ENCODE data around the gene STK25. TPM values are rescaled to one million over a fixed set of nuclear protein-coding genes. Genes with fewer than 3 reads are reported as not detected.

The STK25 gene
- polyA plus RNA-seq, 3 donors = 62.7 to 215 (median 69.5) TPM

GRCh38 chr2:241473399-241473798, 35.0 kb downstream of the STK25 start:
- H3K9me3 Mint-ChIP-seq = peaks cover 0 to 20% (median 8%) of the 10 kb centered on the region in 7 donors
- Histone ChIP-seq H3K4me3 (replicated peaks in 1 of 3; ENCODE audit: low read depth in 2 of 3, low read length in 3 of 3) (no peak overlapping the region), H3K27me3 (ENCODE audit: control insufficient read depth in 2 of 2, insufficient read depth in 2 of 2, low read length in 2 of 2) (peaks cover 7 to 35% of the 10 kb centered on the region in 2 donors), H3K27ac (ENCODE audit: low read depth in 1 of 2, low read length in 2 of 2) (no peak overlapping the region), H4K20me1 (ENCODE audit: insufficient read depth, low read length) (no peaks in the 10 kb centered on the region), H3K9me3 (replicated peaks in 1 of 2; ENCODE audit: control insufficient read depth in 1 of 2, insufficient read depth in 1 of 2, low read length in 2 of 2) (peaks cover 0 to 12% of the 10 kb centered on the region in 2 donors), H3K9ac (ENCODE audit: insufficient read depth, low read length, poor library complexity, severe bottlenecking) (no peak overlapping the region), H3K4me1 (ENCODE audit: control insufficient read depth in 1 of 2, insufficient read depth in 2 of 2, low read length in 2 of 2) (no peaks in the 10 kb centered on the region), H3K79me2 (ENCODE audit: insufficient read depth, low read length) (no peaks in the 10 kb centered on the region), H3K4me2 (replicated peaks; ENCODE audit: extremely low read depth, low read length, poor library complexity, severe bottlenecking) (no peak overlapping the region), H2AFZ (ENCODE audit: insufficient read depth, low read depth, low read length, poor library complexity, severe bottlenecking) (no peak overlapping the region), H3K36me3 (replicated peaks in 1 of 2; ENCODE audit: control insufficient read depth in 1 of 2, insufficient read depth in 2 of 2, low read length in 2 of 2) (no peaks in the 10 kb centered on the region)
- no peaks in the 10 kb centered on the region for H3K4me1 Mint-ChIP-seq
- intact Hi-C loops (cut with micrococcal nuclease) = no loop called here
- peak overlapping the region in 1 of 2 donors; percentile 51 for H3K4me3 Mint-ChIP-seq
- DNase-seq = no peak
- peaks cover 37 to 61% (median 41%) of the 10 kb centered on the region in 3 donors for H3K27me3 Mint-ChIP-seq (ENCODE audit: low read depth in 3 of 3)
- no peak overlapping the region for H3K27ac Mint-ChIP-seq
- WGBS (ENCODE audit: insufficient coverage) = 82% methylated on average over 3 of the region's 3 CpGs
- TF ChIP-seq, protein P1, sequence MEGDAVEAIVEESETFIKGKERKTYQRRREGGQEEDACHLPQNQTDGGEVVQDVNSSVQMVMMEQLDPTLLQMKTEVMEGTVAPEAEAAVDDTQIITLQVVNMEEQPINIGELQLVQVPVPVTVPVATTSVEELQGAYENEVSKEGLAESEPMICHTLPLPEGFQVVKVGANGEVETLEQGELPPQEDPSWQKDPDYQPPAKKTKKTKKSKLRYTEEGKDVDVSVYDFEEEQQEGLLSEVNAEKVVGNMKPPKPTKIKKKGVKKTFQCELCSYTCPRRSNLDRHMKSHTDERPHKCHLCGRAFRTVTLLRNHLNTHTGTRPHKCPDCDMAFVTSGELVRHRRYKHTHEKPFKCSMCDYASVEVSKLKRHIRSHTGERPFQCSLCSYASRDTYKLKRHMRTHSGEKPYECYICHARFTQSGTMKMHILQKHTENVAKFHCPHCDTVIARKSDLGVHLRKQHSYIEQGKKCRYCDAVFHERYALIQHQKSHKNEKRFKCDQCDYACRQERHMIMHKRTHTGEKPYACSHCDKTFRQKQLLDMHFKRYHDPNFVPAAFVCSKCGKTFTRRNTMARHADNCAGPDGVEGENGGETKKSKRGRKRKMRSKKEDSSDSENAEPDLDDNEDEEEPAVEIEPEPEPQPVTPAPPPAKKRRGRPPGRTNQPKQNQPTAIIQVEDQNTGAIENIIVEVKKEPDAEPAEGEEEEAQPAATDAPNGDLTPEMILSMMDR (IDR thresholded peaks at IDR 0.05) = no peak
- H3K36me3 Mint-ChIP-seq = peaks cover 0 to 2% of the 10 kb centered on the region in 2 donors

DNA sequence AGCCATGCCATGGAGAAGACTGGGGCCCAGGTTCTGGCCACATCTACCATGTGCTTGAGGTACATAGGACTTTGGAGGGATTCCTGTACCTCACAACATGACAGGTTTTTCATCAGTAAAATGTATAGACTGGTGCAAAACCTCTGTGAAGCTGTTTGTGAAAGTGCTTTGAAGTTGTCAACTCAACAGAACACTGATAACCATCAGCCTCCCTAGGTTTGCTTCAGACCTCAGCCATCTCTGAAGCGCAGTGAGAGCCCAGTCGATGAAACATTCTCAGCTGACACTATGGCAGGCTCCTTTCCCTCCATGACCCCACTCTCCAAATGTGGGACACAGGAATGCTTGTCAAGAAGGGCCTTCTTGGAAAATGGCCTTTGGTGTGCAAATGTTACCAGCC, 38.6 kb downstream of the STK25 start:
- H3K4me3 Mint-ChIP-seq = no peak overlapping the region
- peaks cover 55 to 79% (median 63%) of the 10 kb centered on the region in 3 donors for H3K27me3 Mint-ChIP-seq (ENCODE audit: low read depth in 3 of 3)
- WGBS (ENCODE audit: insufficient coverage) = no CpG with 5 or more reads among the region's 2 CpGs

More for the DNA sequence above, 38.6 kb downstream of the STK25 start:
- Histone ChIP-seq H3K9me3 (replicated peaks in 1 of 2; ENCODE audit: control insufficient read depth in 1 of 2, insufficient read depth in 1 of 2, low read length in 2 of 2) (peaks cover 0 to 12% of the 10 kb centered on the region in 2 donors), H3K9ac (ENCODE audit: insufficient read depth, low read length, poor library complexity, severe bottlenecking) (no peak overlapping the region), H3K36me3 (replicated peaks in 1 of 2; ENCODE audit: control insufficient read depth in 1 of 2, insufficient read depth in 2 of 2, low read length in 2 of 2) (no peaks in the 10 kb centered on the region), H2AFZ (ENCODE audit: insufficient read depth, low read depth, low read length, poor library complexity, severe bottlenecking) (no peak overlapping the region), H3K4me2 (replicated peaks; ENCODE audit: extremely low read depth, low read length, poor library complexity, severe bottlenecking) (no peak overlapping the region), H3K4me3 (replicated peaks in 1 of 3; ENCODE audit: low read depth in 2 of 3, low read length in 3 of 3) (no peak overlapping the region), H3K79me2 (ENCODE audit: insufficient read depth, low read length) (no peaks in the 10 kb centered on the region), H3K27me3 (ENCODE audit: control insufficient read depth in 2 of 2, insufficient read depth in 2 of 2, low read length in 2 of 2) (peaks cover 10 to 55% of the 10 kb centered on the region in 2 donors), H3K27ac (ENCODE audit: low read depth in 1 of 2, low read length in 2 of 2) (no peak overlapping the region), H3K4me1 (ENCODE audit: control insufficient read depth in 1 of 2, insufficient read depth in 2 of 2, low read length in 2 of 2) (no peaks in the 10 kb centered on the region), H4K20me1 (ENCODE audit: insufficient read depth, low read length) (no peaks in the 10 kb centered on the region)
- no peaks in the 10 kb centered on the region for H3K4me1 Mint-ChIP-seq
- no peak overlapping the region for H3K27ac Mint-ChIP-seq
- TF ChIP-seq, protein P1 (IDR thresholded peaks at IDR 0.05) = no peak
- no peak for DNase-seq
- intact Hi-C loops (cut with micrococcal nuclease) = no loop called here
- H3K9me3 Mint-ChIP-seq = peaks cover 0 to 21% (median 8%) of the 10 kb centered on the region in 7 donors
- peaks cover 0 to 2% of the 10 kb centered on the region in 2 donors for H3K36me3 Mint-ChIP-seq

Data from CD14-positive monocyte (primary cell).